Neural cell (in vitro differentiated cells): ENCODE measurements around the gene VAV2. TPM values are rescaled to one million over a fixed set of nuclear protein-coding genes. Genes with fewer than 3 reads are reported as not detected.

ENCODE experiments used
- H2AFZ ChIP-seq: fragments of 200-600, 300-800 bp; sonication (generic), shearing (Covaris generic); 2 replicates; pipeline ENCODE4 v1.6.0; 2014; ENCODE audit warnings: low read depth, mild to moderate bottlenecking, antibody characterized with exemption, low read length, moderate library complexity
- H3F3A ChIP-seq: fragments of 200-600 bp; shearing (Covaris generic); 2 replicates; pipeline ENCODE4 v1.6.1; 2016; ENCODE audit warnings: mild to moderate bottlenecking, moderate library complexity, mixed read lengths, antibody characterized with exemption, low read length; ENCODE audit not compliant: insufficient read depth, poor library complexity, severe bottlenecking
- H3K27ac ChIP-seq: fragments of 200-600, 300-800 bp; sonication (generic), shearing (Covaris generic); 2 replicates; pipeline ENCODE4 v1.5.1; 2014; ENCODE audit warnings: mild to moderate bottlenecking, low read length, moderate library complexity
- H3K27me3 ChIP-seq: fragments of 300-800, 200-600 bp; sonication (generic), shearing (Covaris generic); 2 replicates; pipeline ENCODE4 v1.6.0; 2014; ENCODE audit warnings: mild to moderate bottlenecking, low read depth, low read length, moderate library complexity; ENCODE audit not compliant: insufficient read depth
- H3K36me3 ChIP-seq: fragments of 300-800, 200-600 bp; sonication (generic), shearing (Covaris generic); 2 replicates; pipeline ENCODE4 v1.5.1; 2014; ENCODE audit warnings: mild to moderate bottlenecking, antibody characterized with exemption, low read length, moderate library complexity; ENCODE audit not compliant: insufficient read depth
- H3K4me2 ChIP-seq: fragments of 300-800, 200-600 bp; sonication (generic), shearing (Covaris generic); 2 replicates; pipeline ENCODE4 v1.6.0; 2014; ENCODE audit warnings: mild to moderate bottlenecking, low read length
- H3K4me3 ChIP-seq: fragments of 300-800, 200-600 bp; sonication (generic), shearing (Covaris generic); 2 replicates; pipeline ENCODE4 v1.5.1; 2014; ENCODE audit warnings: mild to moderate bottlenecking, low read length, moderate library complexity
- H3K79me2 ChIP-seq: fragments of 200-600 bp; shearing (Covaris generic); replicated peaks from 2 replicates; pipeline ENCODE4 v1.6.0; 2014; ENCODE audit warnings: mild to moderate bottlenecking, low read length, moderate library complexity; ENCODE audit not compliant: insufficient read depth
- H3K9ac ChIP-seq: fragments of 300-800, 200-600 bp; sonication (generic), shearing (Covaris generic); 2 replicates; pipeline ENCODE4 v1.6.1; 2016; ENCODE audit warnings: mild to moderate bottlenecking, low read length, mixed read lengths
- H3K9me2 ChIP-seq: fragments of 200-600 bp; shearing (Covaris generic); 2 replicates; pipeline ENCODE4 v1.6.1; 2016; ENCODE audit warnings: mild to moderate bottlenecking, low read length, mixed read lengths; ENCODE audit not compliant: insufficient read depth
- H3K9me3 ChIP-seq: fragments of 200-600, 300-800 bp; sonication (generic), shearing (Covaris generic); 2 replicates; pipeline ENCODE4 v1.6.1; 2016; ENCODE audit warnings: mild to moderate bottlenecking, mixed run types, low read length, moderate library complexity, mixed read lengths
- H4K20me1 ChIP-seq: fragments of 200-600 bp; shearing (Covaris generic); 2 replicates; pipeline ENCODE4 v1.6.1; 2016; ENCODE audit warnings: mild to moderate bottlenecking, mixed run types; ENCODE audit not compliant: insufficient read depth
- EP300 ChIP-seq: fragments of 450-650 bp; conservative IDR thresholded peaks from 2 replicates; pipeline ENCODE4 v1.6.1; 2014; ENCODE audit warnings: antibody characterized with exemption, mild to moderate bottlenecking, moderate library complexity; ENCODE audit not compliant: poor library complexity, severe bottlenecking
- EZH2 ChIP-seq: fragments of 200-600, 300-800 bp; shearing (Covaris generic), sonication (generic); IDR thresholded peaks from 2 replicates; pipeline ENCODE4 v1.6.1; 2014; ENCODE audit warnings: antibody characterized with exemption, low read length, borderline replicate concordance, mild to moderate bottlenecking; ENCODE audit not compliant: insufficient read depth, poor library complexity, severe bottlenecking
- MXI1 ChIP-seq: fragments of 450-650 bp; conservative IDR thresholded peaks from 2 replicates; pipeline ENCODE4 v1.6.1; 2014; ENCODE audit warnings: antibody characterized with exemption, mild to moderate bottlenecking; ENCODE audit not compliant: poor library complexity, severe bottlenecking
- POLR2AphosphoS5 ChIP-seq: IDR thresholded peaks from 2 replicates; pipeline ENCODE4 v1.6.1; 2012
- RAD21 ChIP-seq: fragments of 450-650 bp; conservative IDR thresholded peaks from 2 replicates; pipeline ENCODE4 v1.6.1; 2014; ENCODE audit warnings: antibody characterized with exemption, mild to moderate bottlenecking, moderate library complexity
- REST ChIP-seq: IDR thresholded peaks from 2 replicates; pipeline ENCODE4 v1.6.1; 2012; ENCODE audit warnings: borderline replicate concordance
- SMC3 ChIP-seq: fragments of 450-650 bp; conservative IDR thresholded peaks from 2 replicates; pipeline ENCODE4 v1.6.1; 2014; ENCODE audit warnings: antibody characterized with exemption, mild to moderate bottlenecking, moderate library complexity; ENCODE audit not compliant: poor library complexity
- TAF1 ChIP-seq: IDR thresholded peaks from 2 replicates; pipeline ENCODE4 v1.6.1; 2012; ENCODE audit warnings: low read depth
- polyA plus RNA-seq: library from polyadenylated mRNA; depleted of rRNA; stranded (reverse); fragments of >200 nt; gene quantifications from 2 replicates; pipeline ENCODE4 v1.2.3, GENCODE V29; 2014
- TF ChIP-seq, protein P1 (sequence below): fragments of 450-650 bp; IDR thresholded peaks from 2 replicates; pipeline ENCODE4 v1.5.1; 2014; ENCODE audit warnings: antibody characterized with exemption, mild to moderate bottlenecking, moderate library complexity; ENCODE audit not compliant: poor library complexity, severe bottlenecking

The VAV2 gene
- polyA plus RNA-seq, 1 donor from 2014 or later: 35.2 TPM

DNA sequence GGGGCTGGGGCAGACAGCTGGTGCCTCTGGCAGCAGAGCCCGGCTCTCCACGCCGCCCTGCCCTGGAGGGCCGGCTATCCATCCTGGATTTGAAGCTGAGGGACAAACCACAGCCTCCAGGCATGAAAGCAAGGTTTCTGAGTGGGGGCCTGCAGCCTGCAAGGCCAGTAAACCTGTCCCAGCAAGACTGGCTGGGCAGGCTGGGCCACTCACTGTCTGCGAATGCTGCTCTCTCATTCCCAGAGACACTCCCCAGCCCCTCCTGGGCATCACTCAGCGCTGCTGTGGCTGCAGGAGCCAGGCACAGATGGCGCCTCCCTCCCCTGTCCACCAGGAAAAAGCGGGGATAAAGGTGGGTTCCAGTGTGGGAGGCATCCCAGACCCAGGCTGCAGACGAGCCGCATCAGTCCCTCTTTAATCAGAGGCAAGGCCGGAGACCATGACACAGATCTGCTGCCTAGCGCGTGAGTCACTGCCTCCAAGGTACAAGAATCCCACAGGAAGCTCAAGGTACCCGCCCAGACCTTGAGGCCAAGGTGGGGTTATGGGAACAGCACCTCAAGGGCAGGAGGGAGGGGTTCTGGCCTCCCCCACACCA lies 118.0 kb downstream of the VAV2 start:
- Histone ChIP-seq H3K79me2 (no peaks in the 10 kb centered on the region), H3F3A (no peaks in the 10 kb centered on the region), H3K27ac (no peak overlapping the region), H2AFZ (no peak overlapping the region), H3K9me2 (no peaks in the 10 kb centered on the region), H3K4me3 (no peak overlapping the region), H4K20me1 (no peaks in the 10 kb centered on the region), H3K9ac (no peak overlapping the region), H3K4me2 (no peak overlapping the region), H3K27me3 (no peaks in the 10 kb centered on the region), H3K9me3 (no peaks in the 10 kb centered on the region), H3K36me3 (no peaks in the 10 kb centered on the region)
- TF ChIP-seq POLR2AphosphoS5: no peak
- TF ChIP-seq SMC3: no peak
- no peak for TF ChIP-seq EZH2
- TF ChIP-seq REST: no peak
- TF ChIP-seq EP300: no peak
- TF ChIP-seq RAD21: no peak
- TF ChIP-seq MXI1: no peak
- no peak for TF ChIP-seq TAF1
- TF ChIP-seq, protein P1, sequence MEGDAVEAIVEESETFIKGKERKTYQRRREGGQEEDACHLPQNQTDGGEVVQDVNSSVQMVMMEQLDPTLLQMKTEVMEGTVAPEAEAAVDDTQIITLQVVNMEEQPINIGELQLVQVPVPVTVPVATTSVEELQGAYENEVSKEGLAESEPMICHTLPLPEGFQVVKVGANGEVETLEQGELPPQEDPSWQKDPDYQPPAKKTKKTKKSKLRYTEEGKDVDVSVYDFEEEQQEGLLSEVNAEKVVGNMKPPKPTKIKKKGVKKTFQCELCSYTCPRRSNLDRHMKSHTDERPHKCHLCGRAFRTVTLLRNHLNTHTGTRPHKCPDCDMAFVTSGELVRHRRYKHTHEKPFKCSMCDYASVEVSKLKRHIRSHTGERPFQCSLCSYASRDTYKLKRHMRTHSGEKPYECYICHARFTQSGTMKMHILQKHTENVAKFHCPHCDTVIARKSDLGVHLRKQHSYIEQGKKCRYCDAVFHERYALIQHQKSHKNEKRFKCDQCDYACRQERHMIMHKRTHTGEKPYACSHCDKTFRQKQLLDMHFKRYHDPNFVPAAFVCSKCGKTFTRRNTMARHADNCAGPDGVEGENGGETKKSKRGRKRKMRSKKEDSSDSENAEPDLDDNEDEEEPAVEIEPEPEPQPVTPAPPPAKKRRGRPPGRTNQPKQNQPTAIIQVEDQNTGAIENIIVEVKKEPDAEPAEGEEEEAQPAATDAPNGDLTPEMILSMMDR: no peak

GRCh38 chr9:133873461-133873891 lies 118.6 kb downstream of the VAV2 start:
- H3K4me2 ChIP-seq: no peak overlapping the region
- no peaks in the 10 kb centered on the region for H3K79me2 ChIP-seq
- H3K9ac ChIP-seq: no peak overlapping the region

More at GRCh38 chr9:133873461-133873891, 118.6 kb downstream of the VAV2 start:
- Histone ChIP-seq H3K9me3 (no peaks in the 10 kb centered on the region), H3K4me3 (no peak overlapping the region), H3K36me3 (no peaks in the 10 kb centered on the region), H3K27me3 (no peaks in the 10 kb centered on the region), H4K20me1 (no peaks in the 10 kb centered on the region), H3K27ac (no peak overlapping the region), H3F3A (no peaks in the 10 kb centered on the region), H3K9me2 (no peaks in the 10 kb centered on the region), H2AFZ (no peak overlapping the region)
- TF ChIP-seq MXI1 (no peak), POLR2AphosphoS5 (no peak), EZH2 (no peak), REST (no peak), RAD21 (no peak), TAF1 (no peak), EP300 (no peak), SMC3 (no peak)
- TF ChIP-seq, protein P1: no peak
